HEK293 (cell line): ENCODE measurements around the gene CAMKK1.

ENCODE experiments used
- GLIS1 ChIP-seq: fragments of 450-650 bp; formaldehyde crosslinking; IDR thresholded peaks from 2 replicates; pipeline ENCODE4 v1.5.1; 2016; ENCODE audit warnings: missing biosample characterization, missing genetic modification characterization
- HOXD13 ChIP-seq: sonication (generic); formaldehyde crosslinking; IDR thresholded peaks from 2 replicates; pipeline ENCODE4 v1.8.0; 2022; ENCODE audit warnings: missing genetic modification reagents, borderline replicate concordance
- MYNN ChIP-seq: fragments of 450-650 bp; formaldehyde crosslinking; IDR thresholded peaks from 2 replicates; pipeline ENCODE4 v1.5.1; 2016; ENCODE audit warnings: missing biosample characterization, missing genetic modification characterization, borderline replicate concordance
- PRDM10 ChIP-seq: fragments of 450-650 bp; formaldehyde crosslinking; IDR thresholded peaks from 2 replicates; pipeline ENCODE4 v1.5.1; 2016; ENCODE audit warnings: missing biosample characterization, missing genetic modification characterization
- ZBTB26 ChIP-seq: fragments of 450-650 bp; formaldehyde crosslinking; optimal IDR thresholded peaks from 2 replicates; pipeline ENCODE3; 2016; ENCODE audit warnings: missing biosample characterization, mild to moderate bottlenecking, missing genetic modification characterization
- ZFP3 ChIP-seq: fragments of 450-650 bp; formaldehyde crosslinking; IDR thresholded peaks from 2 replicates; pipeline ENCODE4 v1.5.1; 2016; ENCODE audit warnings: low read depth, missing biosample characterization, missing genetic modification characterization
- ZNF112 ChIP-seq: fragments of 450-650 bp; formaldehyde crosslinking; IDR thresholded peaks from 2 replicates; pipeline ENCODE4 v1.5.0; 2017; ENCODE audit warnings: missing biosample characterization, missing genetic modification characterization
- ZNF140 ChIP-seq: fragments of 450-650 bp; formaldehyde crosslinking; IDR thresholded peaks from 2 replicates; pipeline ENCODE4 v1.5.1; 2016; ENCODE audit warnings: missing biosample characterization, missing genetic modification characterization
- ZNF214 ChIP-seq: fragments of 450-650 bp; formaldehyde crosslinking; IDR thresholded peaks from 2 replicates; pipeline ENCODE4 v1.5.1; 2017; ENCODE audit warnings: missing biosample characterization, mild to moderate bottlenecking, missing genetic modification characterization, borderline replicate concordance
- ZNF324 ChIP-seq: fragments of 450-650 bp; formaldehyde crosslinking; IDR thresholded peaks from 2 replicates; pipeline ENCODE4 v1.5.1; 2016; ENCODE audit warnings: missing biosample characterization, missing genetic modification characterization
- ZNF398 ChIP-seq: fragments of 450-650 bp; formaldehyde crosslinking; IDR thresholded peaks from 2 replicates; pipeline ENCODE4 v1.5.1; 2017; ENCODE audit warnings: missing biosample characterization, missing genetic modification characterization
- ZNF416 ChIP-seq: fragments of 450-650 bp; formaldehyde crosslinking; IDR thresholded peaks from 2 replicates; pipeline ENCODE4 v1.5.1; 2016; ENCODE audit warnings: missing biosample characterization, missing genetic modification characterization
- ZNF423 ChIP-seq: fragments of 450-650 bp; formaldehyde crosslinking; IDR thresholded peaks from 2 replicates; pipeline ENCODE4 v1.5.1; 2016; ENCODE audit warnings: missing biosample characterization, missing genetic modification characterization
- ZNF510 ChIP-seq: fragments of 450-650 bp; formaldehyde crosslinking; IDR thresholded peaks from 2 replicates; pipeline ENCODE4 v1.5.1; 2018; ENCODE audit warnings: mild to moderate bottlenecking, missing genetic modification characterization, missing biosample characterization; ENCODE audit not compliant: insufficient replicate concordance
- ZNF514 ChIP-seq: fragments of 450-650 bp; formaldehyde crosslinking; IDR thresholded peaks from 2 replicates; pipeline ENCODE4 v1.5.1; 2016; ENCODE audit warnings: missing biosample characterization, missing genetic modification characterization
- ZNF530 ChIP-seq: fragments of 450-650 bp; formaldehyde crosslinking; IDR thresholded peaks from 2 replicates; pipeline ENCODE4 v1.5.1; 2016; ENCODE audit warnings: low read depth, missing biosample characterization, missing genetic modification characterization
- ZNF558 ChIP-seq: fragments of 450-650 bp; formaldehyde crosslinking; IDR thresholded peaks from 2 replicates; pipeline ENCODE4 v1.5.1; 2016; ENCODE audit warnings: missing biosample characterization, missing genetic modification characterization
- ZNF560 ChIP-seq: fragments of 450-650 bp; formaldehyde crosslinking; IDR thresholded peaks from 2 replicates; pipeline ENCODE4 v1.5.1; 2017; ENCODE audit warnings: missing biosample characterization, missing genetic modification characterization, borderline replicate concordance
- ZNF621 ChIP-seq: fragments of 450-650 bp; formaldehyde crosslinking; IDR thresholded peaks from 2 replicates; pipeline ENCODE4 v1.5.1; 2017; ENCODE audit warnings: missing biosample characterization, missing genetic modification characterization
- ZNF623 ChIP-seq: fragments of 450-650 bp; formaldehyde crosslinking; IDR thresholded peaks from 2 replicates; pipeline ENCODE4 v1.5.1; 2016; ENCODE audit warnings: missing biosample characterization, missing genetic modification characterization
- ZNF677 ChIP-seq: fragments of 450-650 bp; IDR thresholded peaks from 2 replicates; pipeline ENCODE4 v1.5.0; 2018; ENCODE audit warnings: missing biosample characterization, mild to moderate bottlenecking, missing genetic modification characterization, moderate library complexity
- ZNF747 ChIP-seq: fragments of 450-650 bp; formaldehyde crosslinking; IDR thresholded peaks from 2 replicates; pipeline ENCODE4 v1.5.1; 2016; ENCODE audit warnings: missing biosample characterization, missing genetic modification characterization
- ZNF76 ChIP-seq: fragments of 450-650 bp; formaldehyde crosslinking; IDR thresholded peaks from 2 replicates; pipeline ENCODE4; 2016; ENCODE audit warnings: low read depth, missing biosample characterization, missing genetic modification characterization, borderline replicate concordance
- ZNF785 ChIP-seq: fragments of 450-650 bp; formaldehyde crosslinking; IDR thresholded peaks from 2 replicates; pipeline ENCODE4 v1.5.1; 2016; ENCODE audit warnings: missing biosample characterization, missing genetic modification characterization
- ZSCAN16 ChIP-seq: fragments of 450-650 bp; formaldehyde crosslinking; IDR thresholded peaks from 2 replicates; pipeline ENCODE4 v1.5.1; 2016; ENCODE audit warnings: missing biosample characterization, missing genetic modification characterization
- TF ChIP-seq, protein P1 (sequence below): fragments of 450-650 bp; formaldehyde crosslinking; IDR thresholded peaks from 2 replicates; pipeline ENCODE4 v1.5.1; 2017; ENCODE audit warnings: missing biosample characterization, mild to moderate bottlenecking, missing genetic modification characterization, moderate library complexity
- TF ChIP-seq, protein P2 (sequence below): fragments of 450-650 bp; formaldehyde crosslinking; IDR thresholded peaks from 2 replicates; pipeline ENCODE4 v1.5.1; 2016; ENCODE audit warnings: missing biosample characterization, missing genetic modification characterization
- TF ChIP-seq, protein P3 (sequence below): IDR thresholded peaks from 2 replicates; pipeline ENCODE4 v1.6.1; 2011; ENCODE audit warnings: mild to moderate bottlenecking, low read depth, low read length, borderline replicate concordance

Gene CAMKK1

GRCh38 chr17:3890082-3890877 lies 2.6 kb downstream of the CAMKK1 start (continued):
- TF ChIP-seq, protein P1, sequence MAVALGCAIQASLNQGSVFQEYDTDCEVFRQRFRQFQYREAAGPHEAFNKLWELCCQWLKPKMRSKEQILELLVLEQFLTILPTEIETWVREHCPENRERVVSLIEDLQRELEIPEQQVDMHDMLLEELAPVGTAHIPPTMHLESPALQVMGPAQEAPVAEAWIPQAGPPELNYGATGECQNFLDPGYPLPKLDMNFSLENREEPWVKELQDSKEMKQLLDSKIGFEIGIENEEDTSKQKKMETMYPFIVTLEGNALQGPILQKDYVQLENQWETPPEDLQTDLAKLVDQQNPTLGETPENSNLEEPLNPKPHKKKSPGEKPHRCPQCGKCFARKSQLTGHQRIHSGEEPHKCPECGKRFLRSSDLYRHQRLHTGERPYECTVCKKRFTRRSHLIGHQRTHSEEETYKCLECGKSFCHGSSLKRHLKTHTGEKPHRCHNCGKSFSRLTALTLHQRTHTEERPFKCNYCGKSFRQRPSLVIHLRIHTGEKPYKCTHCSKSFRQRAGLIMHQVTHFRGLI (tag by site-specific recombination), result peak; percentile 70
- TF ChIP-seq ZNF140 (tag by site-specific recombination) (no peak), ZNF423 (tag by site-specific recombination) (peak; percentile 100), ZNF623 (tag by site-specific recombination) (peak; percentile 41), ZNF514 (no peak), ZNF560 (tag by site-specific recombination) (no peak), ZNF558 (tag by site-specific recombination) (peak; percentile 87; the same call in 1 of the 2 replicates), ZBTB26 (tag by site-specific recombination) (peak; percentile 65), ZFP3 (tag by site-specific recombination) (no peak), ZSCAN16 (no peak), ZNF416 (tag by site-specific recombination) (no peak; the same call in 1 of the 2 replicates), ZNF112 (tag by site-specific recombination) (no peak), GLIS1 (tag by site-specific recombination) (peak; percentile 100), MYNN (tag by site-specific recombination) (peak; percentile 81), ZNF214 (tag by site-specific recombination) (no peak), ZNF785 (peak; percentile 96), ZNF677 (tag by site-specific recombination) (no peak), HOXD13 (CRISPR knock-in tag) (no peak), PRDM10 (peak; percentile 80), ZNF530 (tag by site-specific recombination) (no peak), ZNF398 (tag by site-specific recombination) (peak; percentile 98), ZNF324 (tag by site-specific recombination) (peak; percentile 100), ZNF510 (tag by site-specific recombination) (no peak), ZNF747 (tag by site-specific recombination) (no peak), ZNF76 (peak; percentile 84; the same call in 1 of the 2 replicates), ZNF621 (tag by site-specific recombination) (peak; percentile 88; the same call in 1 of the 2 replicates)
- TF ChIP-seq, protein P2, sequence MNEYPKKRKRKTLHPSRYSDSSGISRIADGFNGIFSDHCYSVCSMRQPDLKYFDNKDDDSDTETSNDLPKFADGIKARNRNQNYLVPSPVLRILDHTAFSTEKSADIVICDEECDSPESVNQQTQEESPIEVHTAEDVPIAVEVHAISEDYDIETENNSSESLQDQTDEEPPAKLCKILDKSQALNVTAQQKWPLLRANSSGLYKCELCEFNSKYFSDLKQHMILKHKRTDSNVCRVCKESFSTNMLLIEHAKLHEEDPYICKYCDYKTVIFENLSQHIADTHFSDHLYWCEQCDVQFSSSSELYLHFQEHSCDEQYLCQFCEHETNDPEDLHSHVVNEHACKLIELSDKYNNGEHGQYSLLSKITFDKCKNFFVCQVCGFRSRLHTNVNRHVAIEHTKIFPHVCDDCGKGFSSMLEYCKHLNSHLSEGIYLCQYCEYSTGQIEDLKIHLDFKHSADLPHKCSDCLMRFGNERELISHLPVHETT (tag by site-specific recombination), result peak; percentile 100
- TF ChIP-seq, protein P3, sequence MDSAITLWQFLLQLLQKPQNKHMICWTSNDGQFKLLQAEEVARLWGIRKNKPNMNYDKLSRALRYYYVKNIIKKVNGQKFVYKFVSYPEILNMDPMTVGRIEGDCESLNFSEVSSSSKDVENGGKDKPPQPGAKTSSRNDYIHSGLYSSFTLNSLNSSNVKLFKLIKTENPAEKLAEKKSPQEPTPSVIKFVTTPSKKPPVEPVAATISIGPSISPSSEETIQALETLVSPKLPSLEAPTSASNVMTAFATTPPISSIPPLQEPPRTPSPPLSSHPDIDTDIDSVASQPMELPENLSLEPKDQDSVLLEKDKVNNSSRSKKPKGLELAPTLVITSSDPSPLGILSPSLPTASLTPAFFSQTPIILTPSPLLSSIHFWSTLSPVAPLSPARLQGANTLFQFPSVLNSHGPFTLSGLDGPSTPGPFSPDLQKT, result no peak
